Adrenal gland (tissue), 5 donors: ENCODE measurements around the gene PLOD3.

Experiments used
- POLR2A ChIP-seq, 2 donors: fragments of 450-650 bp; IDR thresholded peaks; one replicate each; pipeline ENCODE4 v1.6.1; 2017; ENCODE audit warnings: antibody characterized with exemption in 2 of 2, mild to moderate bottlenecking in 2 of 2, moderate library complexity in 1 of 2
- TF ChIP-seq, protein P1 (sequence below), 6 experiments: fragments of 450-650 bp in 4 of 6; fragments of 200-600 bp in 2 of 6; sonication (generic) in 1 of 6; IDR thresholded peaks; 1 replicate in 5 of 6; 2 replicates in 1 of 6; pipeline versions ENCODE4 v1.5.1 to v1.8.0; 2016 to 2021; ENCODE audit warnings: antibody characterized with exemption in 6 of 6, mild to moderate bottlenecking in 2 of 6, moderate library complexity in 1 of 6
- donor health status: DM: no; HTN: no; CAD: no.

DNA sequence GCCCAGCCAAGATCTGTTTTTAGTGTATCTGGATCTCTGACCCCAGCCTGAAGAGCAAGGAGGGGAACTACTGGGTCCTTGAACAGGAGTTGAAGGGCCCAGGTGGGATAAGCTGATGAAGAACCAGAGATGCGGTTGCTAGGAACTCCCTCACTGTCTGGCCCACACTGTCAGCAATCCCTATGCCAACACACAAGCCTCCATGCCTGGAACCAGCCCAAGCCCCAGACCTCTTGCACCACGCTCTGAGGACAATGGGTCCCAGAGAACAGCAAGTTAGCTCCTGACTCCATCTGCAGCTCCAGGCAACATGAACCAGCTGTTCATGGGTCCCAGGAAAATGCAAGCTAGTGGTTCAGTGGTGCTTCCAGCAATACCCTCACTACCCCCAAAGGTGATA, 39.7 kb downstream of the PLOD3 start:
- TF ChIP-seq, protein P1, sequence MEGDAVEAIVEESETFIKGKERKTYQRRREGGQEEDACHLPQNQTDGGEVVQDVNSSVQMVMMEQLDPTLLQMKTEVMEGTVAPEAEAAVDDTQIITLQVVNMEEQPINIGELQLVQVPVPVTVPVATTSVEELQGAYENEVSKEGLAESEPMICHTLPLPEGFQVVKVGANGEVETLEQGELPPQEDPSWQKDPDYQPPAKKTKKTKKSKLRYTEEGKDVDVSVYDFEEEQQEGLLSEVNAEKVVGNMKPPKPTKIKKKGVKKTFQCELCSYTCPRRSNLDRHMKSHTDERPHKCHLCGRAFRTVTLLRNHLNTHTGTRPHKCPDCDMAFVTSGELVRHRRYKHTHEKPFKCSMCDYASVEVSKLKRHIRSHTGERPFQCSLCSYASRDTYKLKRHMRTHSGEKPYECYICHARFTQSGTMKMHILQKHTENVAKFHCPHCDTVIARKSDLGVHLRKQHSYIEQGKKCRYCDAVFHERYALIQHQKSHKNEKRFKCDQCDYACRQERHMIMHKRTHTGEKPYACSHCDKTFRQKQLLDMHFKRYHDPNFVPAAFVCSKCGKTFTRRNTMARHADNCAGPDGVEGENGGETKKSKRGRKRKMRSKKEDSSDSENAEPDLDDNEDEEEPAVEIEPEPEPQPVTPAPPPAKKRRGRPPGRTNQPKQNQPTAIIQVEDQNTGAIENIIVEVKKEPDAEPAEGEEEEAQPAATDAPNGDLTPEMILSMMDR (IDR thresholded peaks at IDR 0.05) = no peak
- no peak for TF ChIP-seq POLR2A (IDR thresholded peaks at IDR 0.05)
